K562 (cell line): ENCODE measurements around the gene ICE2. TPM values are rescaled to one million over a fixed set of nuclear protein-coding genes. Genes with fewer than 3 reads are reported as not detected.

ENCODE experiments used
- ATAC-seq: fragments of 200-7000 bp; cut with Tn5 transposase; 3 replicates; pipeline ENCODE4 v1.9.1; 2020; ENCODE audit warnings: moderate library complexity
- BruUV-seq: library from RNA; stranded (reverse); fragments of 400-500 nt; replicated peaks from 2 replicates; lab custom pipeline; 2021; lab: Mats Ljungman, UMichigan
- CTCF ChIA-PET: fragments of 300-600 bp; formaldehyde crosslinking; extraction: SDS; loops from one replicate; lab custom pipeline; 2021; ENCODE audit warnings: low intra/inter-chr PET ratio; lab: Yijun Ruan, JAX
- POLR2A ChIA-PET: fragments of 300-600, 350-650 bp; sonication (Branson Sonifier 250); formaldehyde crosslinking; extraction: SDS; loops from one replicate; lab custom pipeline; 2021; ENCODE audit warnings: antibody characterized with exemption, inconsistent platforms; lab: Yijun Ruan, JAX
- DNase-seq, 4 experiments: peaks; one replicate each; pipeline versions ENCODE4 v3.0.0 to v3.0.0-alpha.2; 2011 to 2018; ENCODE audit warnings: low spot score in 3 of 4, mixed read lengths in 3 of 4; ENCODE audit errors: extremely low read depth in 1 of 4
- FAIRE-seq: peaks from 2 replicates; lab custom pipeline; 2011; peaks lifted over from hg19 to GRCh38; lab: Jason Lieb, UNC
- H2AFZ ChIP-seq: 2 replicates; pipeline ENCODE4 v1.6.0; 2011; ENCODE audit warnings: low read depth, low read length, control low read depth, inconsistent platforms
- H3K27ac ChIP-seq: fragments of 200-600 bp; 3 replicates; pipeline ENCODE4 v1.8.0; 2011; ENCODE audit warnings: low read depth, mild to moderate bottlenecking, control low read depth, inconsistent platforms, low read length, moderate library complexity, mixed read lengths; ENCODE audit errors: extremely low read depth
- H3K27me3 ChIP-seq, 2 experiments: fragments of 300-600 bp in 1 of 2; 2 replicates in 1 of 2; 3 replicates in 1 of 2; pipeline versions ENCODE4 v1.6.0 to v1.8.0; 2011; ENCODE audit warnings: inconsistent platforms in 2 of 2, low read length in 2 of 2, mild to moderate bottlenecking in 1 of 2, mixed read lengths in 1 of 2, moderate library complexity in 1 of 2; ENCODE audit not compliant: control insufficient read depth in 2 of 2, insufficient read depth in 2 of 2
- H3K36me3 ChIP-seq: fragments of 300-600 bp; 3 replicates; pipeline ENCODE4 v1.8.0; 2011; ENCODE audit warnings: mild to moderate bottlenecking, low read length, inconsistent platforms; ENCODE audit not compliant: control insufficient read depth, insufficient read depth
- H3K4me1 ChIP-seq, 2 experiments: fragments of 200-600 bp in 1 of 2; replicated peaks in 1 of 2; 2 replicates in 1 of 2; 3 replicates in 1 of 2; pipeline versions ENCODE4 v1.5.1 to v1.8.0; 2011; ENCODE audit warnings: inconsistent platforms in 2 of 2, low read length in 2 of 2, mild to moderate bottlenecking in 1 of 2, mixed read lengths in 1 of 2, moderate library complexity in 1 of 2; ENCODE audit not compliant: control insufficient read depth in 2 of 2, insufficient read depth in 2 of 2
- H3K4me2 ChIP-seq: 2 replicates; pipeline ENCODE4 v1.6.1; 2011; ENCODE audit warnings: low read length, control low read depth, inconsistent platforms, mixed read lengths; ENCODE audit not compliant: insufficient read depth
- H3K4me3 ChIP-seq: fragments of 200-600 bp; sonication (generic), shearing (Covaris generic); 2 replicates; pipeline ENCODE4 v1.5.1; 2016; ENCODE audit warnings: control low read depth, inconsistent platforms
- H3K79me2 ChIP-seq: fragments of 200-600 bp; 3 replicates; pipeline ENCODE4 v1.8.0; 2011; ENCODE audit warnings: low read length, inconsistent platforms; ENCODE audit not compliant: control insufficient read depth, insufficient read depth
- H3K9ac ChIP-seq, 2 experiments: 2 replicates each; pipeline versions ENCODE4 v1.6.0 to v1.6.1; 2011; ENCODE audit warnings: low read depth in 2 of 2, low read length in 2 of 2, control low read depth in 1 of 2, inconsistent platforms in 1 of 2, mild to moderate bottlenecking in 1 of 2, mixed read lengths in 1 of 2; ENCODE audit not compliant: insufficient read depth in 1 of 2
- H3K9me1 ChIP-seq: one replicate; pipeline ENCODE4 v1.6.0; 2011; ENCODE audit warnings: inconsistent platforms, mild to moderate bottlenecking, low read length, moderate library complexity; ENCODE audit not compliant: control insufficient read depth, insufficient read depth
- H3K9me3 ChIP-seq: replicated peaks from 2 replicates; pipeline ENCODE4 v1.5.1; 2011; ENCODE audit warnings: low read depth, low read length, inconsistent platforms; ENCODE audit not compliant: control insufficient read depth, insufficient read depth
- H4K20me1 ChIP-seq: replicated peaks from 2 replicates; pipeline ENCODE4 v1.6.1; 2011; ENCODE audit warnings: low read length, inconsistent platforms, mixed read lengths; ENCODE audit not compliant: control insufficient read depth, insufficient read depth
- ATF3 ChIP-seq, 2 experiments: fragments of 450-650 bp in 1 of 2; sonication (generic) in 1 of 2; formaldehyde crosslinking in 1 of 2; IDR thresholded peaks in 1 of 2; conservative IDR thresholded peaks in 1 of 2; 2 replicates each; pipeline versions ENCODE4 v1.6.1 to v1.8.1; 2016 to 2023; ENCODE audit warnings: mild to moderate bottlenecking in 2 of 2, moderate library complexity in 2 of 2, inconsistent platforms in 1 of 2, missing genetic modification reagents in 1 of 2
- CHCHD3 ChIP-seq: fragments of 250-450 bp; sonication (Bioruptor Pico); IDR thresholded peaks from 2 replicates; pipeline ENCODE4 v2.1.2; 2022; ENCODE audit warnings: mild to moderate bottlenecking
- FOSL1 ChIP-seq: fragments of 200-800 bp; sonication (Bioruptor generic); conservative IDR thresholded peaks from 2 replicates; pipeline ENCODE4 v1.6.1; 2016; ENCODE audit warnings: missing genetic modification characterization, missing compliant biosample characterization
- GATAD2B ChIP-seq: fragments of 450-650 bp; IDR thresholded peaks from 2 replicates; pipeline ENCODE4 v1.6.1; 2017; ENCODE audit warnings: mild to moderate bottlenecking, borderline replicate concordance
- JUND ChIP-seq, 2 experiments: IDR thresholded peaks; 2 replicates in 1 of 2; 3 replicates in 1 of 2; pipeline ENCODE4 v1.6.1; 2011; ENCODE audit warnings: borderline replicate concordance in 2 of 2, low read depth in 2 of 2, low read length in 2 of 2, improper control_type of control experiment in 1 of 2, missing biosample characterization in 1 of 2, missing genetic modification characterization in 1 of 2, missing genetic modification reagents in 1 of 2
- KLF13 ChIP-seq: fragments of 450-650 bp; IDR thresholded peaks from 2 replicates; pipeline ENCODE4 v1.6.1; 2016; ENCODE audit warnings: missing genetic modification characterization, low read depth, mild to moderate bottlenecking, missing compliant biosample characterization, moderate library complexity, borderline replicate concordance
- NFATC3 ChIP-seq: fragments of 450-650 bp; IDR thresholded peaks from 2 replicates; pipeline ENCODE4 v1.6.1; 2017; ENCODE audit warnings: mild to moderate bottlenecking
- PPARD ChIP-seq: fragments of 250-450 bp; sonication (Bioruptor Pico); IDR thresholded peaks from 2 replicates; pipeline ENCODE4 v1.8.0; 2022; ENCODE audit warnings: inconsistent platforms, mild to moderate bottlenecking, moderate library complexity
- RBM17 ChIP-seq: fragments of 200-400 bp; formaldehyde crosslinking; IDR thresholded peaks from 2 replicates; pipeline ENCODE4 v1.6.1; 2017; ENCODE audit warnings: low read depth, mild to moderate bottlenecking, low read length, borderline replicate concordance
- ZBTB1 ChIP-seq: sonication (generic); formaldehyde crosslinking; IDR thresholded peaks from 2 replicates; pipeline ENCODE4 v1.8.1; 2023; ENCODE audit warnings: missing genetic modification reagents, low read depth, mild to moderate bottlenecking, borderline replicate concordance
- WGBS: fragments of 100-300 bp; shearing (Covaris generic); methylation state at CpG from one replicate; pipeline ENCODE4 v1.1.6; 2016; ENCODE audit warnings: low coverage, mixed read lengths; ENCODE audit not compliant: insufficient coverage; ENCODE audit errors: missing lambda C conversion rate; 5-methylcytosine and 5-hydroxymethylcytosine counted together
- in situ Hi-C: fragments of 300-500 bp; cut with MboI; formaldehyde crosslinking; loops from 4 replicates; pipeline ENCODE4 v1.15.0; 2018; ENCODE audit warnings: inconsistent platforms, mixed read lengths
- intact Hi-C: fragments of 100-400 bp; cut with micrococcal nuclease; formaldehyde crosslinking; loops from 2 replicates; pipeline ENCODE4 v1.14.2; 2022
- polyA plus RNA-seq, 8 experiments: library from polyadenylated mRNA; depleted of rRNA in 4 of 8; stranded (reverse) in 5 of 8; unstranded in 3 of 8; fragments of >200 nt; fragmentation: Nextera tagmentation in 2 of 8; fragmentation: Illumina TruSeq in 1 of 8; extraction: Ambion mirVana in 2 of 8; extraction: Trizol in 1 of 8; gene quantifications; 2 replicates each; pipeline versions ENCODE4 v1.2.1 to v1.2.3, GENCODE V29; 2011 to 2014; ENCODE audit warnings: inconsistent platforms in 1 of 8, missing spikeins in 1 of 8
- total RNA-seq, 7 experiments: library from RNA; depleted of rRNA in 6 of 7; stranded (reverse); fragments of >200 nt in 6 of 7; fragmentation: Illumina TruSeq in 2 of 7; extraction: Trizol in 2 of 7; gene quantifications; 2 replicates each; pipeline versions ENCODE4 v1.2.1 to v1.2.3, GENCODE V29; 2011 to 2021; ENCODE audit warnings: low replicate concordance in 1 of 7

The ICE2 gene
- total and polyA plus RNA-seq, 9 of the 15 experiments (the other 6 are each of a cell fraction or from before 2014, with no cell fraction given), result 21.8 to 87.9 (median 58.1) TPM

DNA sequence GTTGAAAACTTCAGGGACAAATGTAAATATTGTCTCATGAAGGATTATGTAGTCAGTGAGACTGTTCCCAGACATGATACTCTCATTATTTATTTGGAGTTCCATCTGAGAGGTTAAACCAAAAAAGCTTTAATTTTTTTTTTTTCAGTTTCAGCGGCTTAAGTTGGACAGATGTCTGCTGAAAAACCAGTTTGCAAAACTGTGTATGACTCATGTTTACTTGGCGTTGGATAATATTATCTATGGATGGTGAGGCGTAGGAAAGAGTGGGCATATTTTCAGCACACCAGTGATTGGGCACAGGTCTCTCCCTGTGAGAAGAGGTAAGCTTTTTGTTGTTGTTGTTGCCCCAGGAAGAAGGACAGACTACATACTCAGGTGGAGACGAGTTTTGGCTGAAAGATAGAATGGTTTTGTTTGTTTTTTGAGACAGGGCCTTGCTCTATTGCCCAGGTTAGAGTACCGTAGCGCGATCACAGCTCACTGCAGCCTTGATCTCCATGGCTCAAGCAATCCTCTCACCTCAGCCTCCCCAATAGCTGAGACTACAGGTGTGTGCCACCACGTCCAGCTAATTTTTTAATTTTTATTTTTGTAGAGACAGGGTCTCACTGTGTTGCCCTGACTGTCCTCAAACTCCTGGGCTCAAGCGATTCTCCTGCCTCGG is 64.8 kb downstream of the ICE2 start:
- Histone ChIP-seq H4K20me1 (no peaks in the 10 kb centered on the region), H3K36me3 (no peaks in the 10 kb centered on the region), H3K79me2 (no peaks in the 10 kb centered on the region), H3K9me3 (no peaks in the 10 kb centered on the region)
- CTCF ChIA-PET, result no interaction called here
- intact Hi-C loops, result no loop called here
- TF ChIP-seq CHCHD3 (CRISPR knock-in tag) (no peak), GATAD2B (no peak), ATF3 (IDR thresholded peaks at IDR 0.05) (peak; percentile 37; the same call in 1 of the 2 replicates), ATF3 (CRISPR knock-in tag; conservative IDR thresholded peaks at IDR 0.05) (no peak), RBM17 (no peak), JUND (IDR thresholded peaks at IDR 0.05; ENCODE audit: borderline replicate concordance, low read depth, low read length) (0 out of 2 replicates have a peak, but pooled peaks have one; percentile 13), JUND (tag; IDR thresholded peaks at IDR 0.05; ENCODE audit: borderline replicate concordance, low read depth, low read length) (no peak), KLF13 (tag) (no peak), ZBTB1 (CRISPR knock-in tag) (no peak), FOSL1 (tag) (peak; percentile 53), PPARD (CRISPR knock-in tag) (no peak), NFATC3 (no peak)
- TF ChIP-seq, all 486 proteins: peak for 3
- POLR2A ChIA-PET, result interaction anchor here (0.8 to 1.9 kb wide), 3 partner anchors 8 to 19 kb away, joined by 3 to 4 read pairs (median 3); partner anchors contain the start of gene ANXA2
- Histone ChIP-seq H3K4me3 (no peak overlapping the region), H2AFZ (no peak overlapping the region), H3K9me1 (no peaks in the 10 kb centered on the region), H3K4me2 (no peak overlapping the region), H3K4me1 (peaks cover 7 to 19% of the 10 kb centered on the region in 2 experiments; a peak in 4 of 5 replicates), H3K27me3 (no peaks in the 10 kb centered on the region), H3K9ac (no peak overlapping the region), H3K27ac (no peak overlapping the region)
- in situ Hi-C loops, result no loop called here
- ATAC-seq, result no peak
- no peak for FAIRE-seq
- WGBS, result 50% methylated on average over 8 of the region's 10 CpGs
- no peak for DNase-seq
- no TSS peak for BruUV-seq
